ENCODE measurements around the gene KLF14.

The KLF14 gene

GRCh38 chr7:130748531-130749389, 14.8 kb upstream of the KLF14 start:
- Histone ChIP-seq H3K36me3 (ENCODE audit: insufficient read depth) (no peaks in the 10 kb centered on the region), H2AFZ (ENCODE audit: low read depth) (no peak overlapping the region), H3K4me2 (no peak overlapping the region), H3K27ac (no peak overlapping the region), H3K27me3 (ENCODE audit: insufficient read depth, low read depth) (no peaks in the 10 kb centered on the region), H3K79me2 (ENCODE audit: insufficient read depth, low read depth) (no peaks in the 10 kb centered on the region), H4K20me1 (ENCODE audit: insufficient read depth) (no peaks in the 10 kb centered on the region), H3K4me3 (IDR thresholded peaks at IDR 0.05; ENCODE audit: insufficient read depth, low read depth, low read length) (no peak overlapping the region), H3K4me1 (ENCODE audit: low read depth, poor library complexity, severe bottlenecking) (no peaks in the 10 kb centered on the region), H3K9ac (no peak overlapping the region)
- no peak for TF ChIP-seq CTCF (conservative IDR thresholded peaks at IDR 0.05; ENCODE audit: low read depth, low read length)

GRCh38 chr7:130741331-130741995, 7.5 kb upstream of the KLF14 start:
- H3K79me2 ChIP-seq (ENCODE audit: insufficient read depth, low read depth): no peaks in the 10 kb centered on the region
- no peak overlapping the region for H2AFZ ChIP-seq (ENCODE audit: low read depth)
- no peaks in the 10 kb centered on the region for H3K36me3 ChIP-seq (ENCODE audit: insufficient read depth)
- no peak overlapping the region for H3K4me2 ChIP-seq
- H3K4me1 ChIP-seq (ENCODE audit: low read depth, poor library complexity, severe bottlenecking): no peaks in the 10 kb centered on the region
- no peak overlapping the region for H3K4me3 ChIP-seq (IDR thresholded peaks at IDR 0.05; ENCODE audit: insufficient read depth, low read depth, low read length)
- no peaks in the 10 kb centered on the region for H3K27me3 ChIP-seq (ENCODE audit: insufficient read depth, low read depth)
- no peak for TF ChIP-seq CTCF (conservative IDR thresholded peaks at IDR 0.05; ENCODE audit: low read depth, low read length)
- no peak overlapping the region for H3K27ac ChIP-seq
- no peaks in the 10 kb centered on the region for H4K20me1 ChIP-seq (ENCODE audit: insufficient read depth)
- H3K9ac ChIP-seq: no peak overlapping the region

GRCh38 chr7:130740606-130741005, 6.6 kb upstream of the KLF14 start:
- Histone ChIP-seq H3K4me1 (ENCODE audit: low read depth, poor library complexity, severe bottlenecking) (no peaks in the 10 kb centered on the region), H2AFZ (ENCODE audit: low read depth) (no peak overlapping the region), H3K4me3 (IDR thresholded peaks at IDR 0.05; ENCODE audit: insufficient read depth, low read depth, low read length) (no peak overlapping the region), H4K20me1 (ENCODE audit: insufficient read depth) (no peaks in the 10 kb centered on the region), H3K79me2 (ENCODE audit: insufficient read depth, low read depth) (no peaks in the 10 kb centered on the region), H3K27me3 (ENCODE audit: insufficient read depth, low read depth) (no peaks in the 10 kb centered on the region), H3K9ac (no peak overlapping the region), H3K4me2 (no peak overlapping the region), H3K36me3 (ENCODE audit: insufficient read depth) (no peaks in the 10 kb centered on the region), H3K27ac (no peak overlapping the region)
- no peak for TF ChIP-seq CTCF (conservative IDR thresholded peaks at IDR 0.05; ENCODE audit: low read depth, low read length)

GRCh38 chr7:130736298-130736900, 2.4 kb upstream of the KLF14 start:
- H2AFZ ChIP-seq (ENCODE audit: low read depth): no peak overlapping the region
- no peak for TF ChIP-seq CTCF (conservative IDR thresholded peaks at IDR 0.05; ENCODE audit: low read depth, low read length)
- H3K36me3 ChIP-seq (ENCODE audit: insufficient read depth): no peaks in the 10 kb centered on the region
- no peak overlapping the region for H3K4me3 ChIP-seq (IDR thresholded peaks at IDR 0.05; ENCODE audit: insufficient read depth, low read depth, low read length)
- no peak overlapping the region for H3K27ac ChIP-seq
- no peak overlapping the region for H3K9ac ChIP-seq
- H3K4me1 ChIP-seq (ENCODE audit: low read depth, poor library complexity, severe bottlenecking): no peaks in the 10 kb centered on the region
- no peaks in the 10 kb centered on the region for H3K79me2 ChIP-seq (ENCODE audit: insufficient read depth, low read depth)
- no peak overlapping the region for H3K4me2 ChIP-seq
- H4K20me1 ChIP-seq (ENCODE audit: insufficient read depth): no peaks in the 10 kb centered on the region
- H3K27me3 ChIP-seq (ENCODE audit: insufficient read depth, low read depth): no peaks in the 10 kb centered on the region

Data from KMS-11 (cell line).